Measurements from ENCODE around the gene GPC6.

GPC6 gene

DNA sequence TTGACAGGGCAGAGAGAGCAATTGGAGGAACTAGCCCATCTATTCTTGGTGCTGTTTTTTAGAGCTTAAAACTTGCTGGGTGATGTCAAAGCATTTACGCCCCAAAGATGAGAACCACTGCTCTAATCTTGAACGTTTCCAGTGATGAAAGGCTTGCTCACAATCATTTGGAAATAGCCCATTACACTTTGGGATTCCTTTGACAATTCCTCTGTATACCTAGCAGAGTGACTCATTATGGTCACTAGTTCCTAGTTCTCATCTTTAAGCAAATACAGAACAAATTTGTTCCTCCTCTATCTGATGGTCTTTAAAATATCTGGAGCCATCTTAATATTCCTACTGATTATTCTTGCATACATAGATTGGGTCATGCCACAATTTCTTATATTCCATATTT is 112.3 kb downstream of the GPC6 start:
- ChIA-PET CTCF (no interaction called here), POLR2A (no interaction called here)
- H3K27ac ChIP-seq (ENCODE audit: extremely low read depth, low read depth, low read length): no peak overlapping the region
- H3K9me3 ChIP-seq (ENCODE audit: control insufficient read depth, insufficient read depth, low read depth, low read length): no peaks in the 10 kb centered on the region
- H3K36me3 ChIP-seq (ENCODE audit: control insufficient read depth in 2 of 2, insufficient read depth in 1 of 2, low read length in 2 of 2): no peaks in the 10 kb centered on the region
- no peak overlapping the region for H3K4me3 ChIP-seq (ENCODE audit: low read depth, low read length)
- TF ChIP-seq ZNF610 (tag by site-specific recombination; IDR thresholded peaks at IDR 0.05; ENCODE audit: borderline replicate concordance) (no peak), ZNF837 (tag by site-specific recombination; IDR thresholded peaks at IDR 0.05) (no peak), ZNF433 (tag by site-specific recombination; IDR thresholded peaks at IDR 0.05; ENCODE audit: low read depth) (no peak), ZNF776 (tag by site-specific recombination; IDR thresholded peaks at IDR 0.05; ENCODE audit: borderline replicate concordance) (no peak), ZEB2 (tag by site-specific recombination; IDR thresholded peaks at IDR 0.05) (no peak)
- TF ChIP-seq, protein P1, sequence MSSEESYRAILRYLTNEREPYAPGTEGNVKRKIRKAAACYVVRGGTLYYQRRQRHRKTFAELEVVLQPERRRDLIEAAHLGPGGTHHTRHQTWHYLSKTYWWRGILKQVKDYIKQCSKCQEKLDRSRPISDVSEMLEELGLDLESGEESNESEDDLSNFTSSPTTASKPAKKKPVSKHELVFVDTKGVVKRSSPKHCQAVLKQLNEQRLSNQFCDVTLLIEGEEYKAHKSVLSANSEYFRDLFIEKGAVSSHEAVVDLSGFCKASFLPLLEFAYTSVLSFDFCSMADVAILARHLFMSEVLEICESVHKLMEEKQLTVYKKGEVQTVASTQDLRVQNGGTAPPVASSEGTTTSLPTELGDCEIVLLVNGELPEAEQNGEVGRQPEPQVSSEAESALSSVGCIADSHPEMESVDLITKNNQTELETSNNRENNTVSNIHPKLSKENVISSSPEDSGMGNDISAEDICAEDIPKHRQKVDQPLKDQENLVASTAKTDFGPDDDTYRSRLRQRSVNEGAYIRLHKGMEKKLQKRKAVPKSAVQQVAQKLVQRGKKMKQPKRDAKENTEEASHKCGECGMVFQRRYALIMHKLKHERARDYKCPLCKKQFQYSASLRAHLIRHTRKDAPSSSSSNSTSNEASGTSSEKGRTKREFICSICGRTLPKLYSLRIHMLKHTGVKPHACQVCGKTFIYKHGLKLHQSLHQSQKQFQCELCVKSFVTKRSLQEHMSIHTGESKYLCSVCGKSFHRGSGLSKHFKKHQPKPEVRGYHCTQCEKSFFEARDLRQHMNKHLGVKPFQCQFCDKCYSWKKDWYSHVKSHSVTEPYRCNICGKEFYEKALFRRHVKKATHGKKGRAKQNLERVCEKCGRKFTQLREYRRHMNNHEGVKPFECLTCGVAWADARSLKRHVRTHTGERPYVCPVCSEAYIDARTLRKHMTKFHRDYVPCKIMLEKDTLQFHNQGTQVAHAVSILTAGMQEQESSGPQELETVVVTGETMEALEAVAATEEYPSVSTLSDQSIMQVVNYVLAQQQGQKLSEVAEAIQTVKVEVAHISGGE (tag by site-specific recombination; conservative IDR thresholded peaks at IDR 0.05; ENCODE audit: low read depth): no peak
- H3K4me1 ChIP-seq (ENCODE audit: control insufficient read depth, insufficient read depth, low read length): no peaks in the 10 kb centered on the region

DNA sequence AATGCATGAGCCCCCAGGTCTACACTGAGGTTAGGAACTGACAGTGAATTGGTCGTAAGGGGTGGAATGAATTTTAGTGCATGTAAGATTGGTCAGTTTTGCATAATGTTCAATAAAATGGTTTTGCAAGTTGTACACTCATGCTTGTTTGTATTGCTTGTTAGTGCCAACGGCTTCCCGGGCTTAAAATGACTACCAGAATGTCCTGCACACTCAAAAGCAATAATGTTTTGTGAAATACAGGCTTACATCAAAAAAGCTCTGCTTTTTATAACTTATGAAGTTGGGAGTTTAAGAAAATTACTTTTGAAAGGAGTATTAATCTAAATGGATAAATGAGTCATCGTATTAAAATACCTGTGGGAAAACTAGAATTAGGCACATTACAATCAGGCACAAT is 112.9 kb downstream of the GPC6 start:
- CTCF ChIA-PET: no interaction called here
- TF ChIP-seq YY2 (tag by site-specific recombination; IDR thresholded peaks at IDR 0.05) (no peak), ZNF561 (tag by site-specific recombination; IDR thresholded peaks at IDR 0.05; ENCODE audit: borderline replicate concordance) (no peak), ZNF549 (tag by site-specific recombination; IDR thresholded peaks at IDR 0.05) (no peak), HOXC10 (CRISPR knock-in tag; IDR thresholded peaks at IDR 0.05) (no peak), KLF1 (tag by site-specific recombination; IDR thresholded peaks at IDR 0.05) (no peak), ZNF544 (tag by site-specific recombination; IDR thresholded peaks at IDR 0.05) (no peak), ZSCAN30 (tag by site-specific recombination; IDR thresholded peaks at IDR 0.05) (no peak), KLF8 (tag by site-specific recombination; IDR thresholded peaks at IDR 0.05) (no peak), ZNF701 (tag by site-specific recombination; IDR thresholded peaks at IDR 0.05) (no peak), REPIN1 (tag by site-specific recombination; IDR thresholded peaks at IDR 0.05; ENCODE audit: low read depth) (no peak)
- TF ChIP-seq, protein P2, sequence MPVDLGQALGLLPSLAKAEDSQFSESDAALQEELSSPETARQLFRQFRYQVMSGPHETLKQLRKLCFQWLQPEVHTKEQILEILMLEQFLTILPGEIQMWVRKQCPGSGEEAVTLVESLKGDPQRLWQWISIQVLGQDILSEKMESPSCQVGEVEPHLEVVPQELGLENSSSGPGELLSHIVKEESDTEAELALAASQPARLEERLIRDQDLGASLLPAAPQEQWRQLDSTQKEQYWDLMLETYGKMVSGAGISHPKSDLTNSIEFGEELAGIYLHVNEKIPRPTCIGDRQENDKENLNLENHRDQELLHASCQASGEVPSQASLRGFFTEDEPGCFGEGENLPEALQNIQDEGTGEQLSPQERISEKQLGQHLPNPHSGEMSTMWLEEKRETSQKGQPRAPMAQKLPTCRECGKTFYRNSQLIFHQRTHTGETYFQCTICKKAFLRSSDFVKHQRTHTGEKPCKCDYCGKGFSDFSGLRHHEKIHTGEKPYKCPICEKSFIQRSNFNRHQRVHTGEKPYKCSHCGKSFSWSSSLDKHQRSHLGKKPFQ (tag by site-specific recombination; IDR thresholded peaks at IDR 0.05): no peak
- H3K27ac ChIP-seq (ENCODE audit: extremely low read depth, low read depth, low read length): no peak overlapping the region

DNA sequence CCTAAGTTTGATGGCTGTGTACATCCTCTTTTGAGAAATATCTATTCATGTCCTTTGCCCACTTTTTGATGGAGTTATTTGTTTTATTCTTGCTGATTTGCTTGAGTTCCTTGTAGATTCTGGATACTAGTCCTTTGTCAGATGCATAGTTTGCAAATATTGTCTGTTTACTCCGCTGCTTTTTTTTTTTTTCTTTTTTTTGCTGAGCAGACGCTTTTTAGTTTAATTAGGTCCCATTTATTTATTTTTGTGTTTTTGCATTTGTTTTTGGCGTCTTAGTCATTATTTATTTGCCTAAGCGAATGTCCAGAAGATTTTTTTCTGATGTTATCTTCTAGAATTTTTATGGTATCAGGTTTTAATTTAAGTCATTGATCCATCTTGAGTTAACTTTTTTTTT is 114.9 kb downstream of the GPC6 start:
- ChIA-PET CTCF (no interaction called here), POLR2A (no interaction called here)
- TF ChIP-seq ZNF596 (tag by site-specific recombination; IDR thresholded peaks at IDR 0.05) (no peak), ZNF184 (tag by site-specific recombination; IDR thresholded peaks at IDR 0.05) (no peak), ZNF670 (tag by site-specific recombination; IDR thresholded peaks at IDR 0.05; ENCODE audit: low read depth) (no peak), ZNF248 (tag by site-specific recombination; IDR thresholded peaks at IDR 0.05) (no peak), ZNF621 (tag by site-specific recombination; IDR thresholded peaks at IDR 0.05) (no peak)
- TF ChIP-seq, protein P3, sequence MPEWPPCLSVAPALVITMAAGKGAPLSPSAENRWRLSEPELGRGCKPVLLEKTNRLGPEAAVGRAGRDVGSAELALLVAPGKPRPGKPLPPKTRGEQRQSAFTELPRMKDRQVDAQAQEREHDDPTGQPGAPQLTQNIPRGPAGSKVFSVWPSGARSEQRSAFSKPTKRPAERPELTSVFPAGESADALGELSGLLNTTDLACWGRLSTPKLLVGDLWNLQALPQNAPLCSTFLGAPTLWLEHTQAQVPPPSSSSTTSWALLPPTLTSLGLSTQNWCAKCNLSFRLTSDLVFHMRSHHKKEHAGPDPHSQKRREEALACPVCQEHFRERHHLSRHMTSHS (tag by site-specific recombination; IDR thresholded peaks at IDR 0.05): no peak
- TF ChIP-seq, protein P4, sequence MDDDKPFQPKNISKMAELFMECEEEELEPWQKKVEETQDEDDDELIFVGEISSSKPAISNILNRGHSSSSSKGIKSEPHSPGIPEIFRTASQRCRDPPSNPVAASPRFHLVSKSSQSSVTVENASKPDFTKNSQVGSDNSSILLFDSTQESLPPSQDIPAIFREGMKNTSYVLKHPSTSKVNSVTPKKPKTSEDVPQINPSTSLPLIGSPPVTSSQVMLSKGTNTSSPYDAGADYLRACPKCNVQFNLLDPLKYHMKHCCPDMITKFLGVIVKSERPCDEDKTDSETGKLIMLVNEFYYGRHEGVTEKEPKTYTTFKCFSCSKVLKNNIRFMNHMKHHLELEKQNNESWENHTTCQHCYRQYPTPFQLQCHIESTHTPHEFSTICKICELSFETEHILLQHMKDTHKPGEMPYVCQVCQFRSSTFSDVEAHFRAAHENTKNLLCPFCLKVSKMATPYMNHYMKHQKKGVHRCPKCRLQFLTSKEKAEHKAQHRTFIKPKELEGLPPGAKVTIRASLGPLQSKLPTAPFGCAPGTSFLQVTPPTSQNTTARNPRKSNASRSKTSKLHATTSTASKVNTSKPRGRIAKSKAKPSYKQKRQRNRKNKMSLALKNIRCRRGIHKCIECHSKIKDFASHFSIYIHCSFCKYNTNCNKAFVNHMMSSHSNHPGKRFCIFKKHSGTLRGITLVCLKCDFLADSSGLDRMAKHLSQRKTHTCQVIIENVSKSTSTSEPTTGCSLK (tag by site-specific recombination; IDR thresholded peaks at IDR 0.05): no peak
- Histone ChIP-seq H3K4me3 (ENCODE audit: low read depth, low read length) (no peak overlapping the region), H3K9me3 (ENCODE audit: control insufficient read depth, insufficient read depth, low read depth, low read length) (no peaks in the 10 kb centered on the region), H3K4me1 (ENCODE audit: control insufficient read depth, insufficient read depth, low read length) (no peaks in the 10 kb centered on the region), H3K27ac (ENCODE audit: extremely low read depth, low read depth, low read length) (no peak overlapping the region), H3K36me3 (ENCODE audit: control insufficient read depth in 2 of 2, insufficient read depth in 1 of 2, low read length in 2 of 2) (no peaks in the 10 kb centered on the region)

More for the DNA sequence above, 112.9 kb downstream of the GPC6 start:
- no peaks in the 10 kb centered on the region for H3K36me3 ChIP-seq (ENCODE audit: control insufficient read depth in 2 of 2, insufficient read depth in 1 of 2, low read length in 2 of 2)
- no peak overlapping the region for H3K4me3 ChIP-seq (ENCODE audit: low read depth, low read length)
- no peaks in the 10 kb centered on the region for H3K4me1 ChIP-seq (ENCODE audit: control insufficient read depth, insufficient read depth, low read length)
- POLR2A ChIA-PET: no interaction called here
- no peaks in the 10 kb centered on the region for H3K9me3 ChIP-seq (ENCODE audit: control insufficient read depth, insufficient read depth, low read depth, low read length)
